GM19238 (cell line): Measurements from ENCODE around the gene OOSP4B.
"Not testable (repeated sequence)": the region's sequence is repeated elsewhere in the genome, so short reads cannot be mapped to it uniquely, and the experiment has no call there.

Experiments
- DNase-seq: peaks from one replicate; pipeline ENCODE4 v3.0.0; 2011; ENCODE audit warnings: low spot score; ENCODE audit not compliant: insufficient read length

The OOSP4B gene

DNA sequence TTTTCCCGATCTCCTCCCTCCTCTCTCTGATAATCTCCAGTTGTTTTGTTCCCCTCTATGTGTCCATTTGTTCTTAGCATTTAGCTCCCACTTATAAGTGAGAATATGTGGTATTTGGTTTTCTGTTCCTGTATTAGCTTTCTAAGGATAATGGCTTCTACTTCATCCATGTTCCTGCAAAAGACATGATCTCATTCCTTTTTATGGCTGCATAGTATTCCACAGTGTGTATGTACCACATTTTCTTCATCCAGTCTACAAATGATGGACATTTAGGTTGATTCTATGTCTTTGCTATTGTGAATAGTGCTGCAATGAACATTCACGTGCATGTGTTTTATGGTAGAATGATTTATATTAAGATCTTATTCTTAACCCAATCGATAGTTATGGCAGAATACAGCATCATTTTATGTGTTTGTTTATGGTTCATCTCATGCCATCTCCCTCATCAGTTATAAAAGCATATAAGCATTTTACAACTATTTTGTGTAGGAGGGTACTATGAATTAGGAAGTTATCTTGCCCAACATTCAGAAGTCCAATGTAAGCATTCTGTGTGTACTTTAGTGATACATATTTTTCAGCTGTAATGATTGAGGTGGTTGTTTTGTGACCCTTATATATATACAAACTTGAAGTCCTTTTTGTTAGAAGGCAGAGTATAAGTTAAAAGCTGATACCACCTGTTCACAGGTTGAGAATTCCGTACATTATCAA lies 42.7 kb downstream of the OOSP4B start:
- DNase-seq: no peak

DNA sequence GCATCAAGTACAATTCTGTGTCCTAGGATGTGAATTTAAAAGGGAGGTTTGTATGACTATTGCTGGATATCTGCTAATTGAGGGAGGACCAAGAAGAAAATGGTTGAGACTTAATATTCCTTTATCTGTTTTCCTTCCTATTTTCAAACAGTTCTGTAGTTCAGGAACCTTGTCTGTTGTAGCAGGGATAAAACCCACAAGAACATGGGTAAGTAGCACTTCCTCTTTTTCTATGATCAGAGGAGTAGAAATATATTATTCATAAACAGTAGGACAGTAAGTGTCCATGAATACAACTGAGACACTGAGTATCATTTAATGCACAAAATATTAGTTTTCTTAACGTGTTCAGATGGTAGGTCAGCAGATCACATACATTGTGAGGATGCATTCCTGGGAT lies 47.1 kb downstream of the OOSP4B start:
- DNase-seq: no peak

DNA sequence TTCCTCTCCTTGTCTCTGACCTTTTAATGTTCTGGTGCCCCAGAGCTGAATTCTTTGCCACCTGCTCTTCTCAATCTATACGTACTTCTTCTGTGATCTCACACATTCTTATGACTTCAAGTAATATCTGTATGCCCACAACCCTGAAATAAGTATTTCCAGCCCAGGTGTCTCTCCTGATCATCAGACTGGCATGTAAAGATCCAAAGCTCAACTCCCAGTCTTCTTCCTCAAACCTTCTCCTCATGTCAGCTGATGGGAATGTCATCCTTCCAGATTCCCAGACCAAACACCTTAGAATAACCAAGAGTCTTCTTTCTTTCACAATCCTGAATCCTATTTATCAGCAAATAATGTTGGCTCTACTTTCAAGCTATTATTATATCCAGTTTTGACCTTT lies 48.8 kb downstream of the OOSP4B start:
- DNase-seq: no peak

DNA sequence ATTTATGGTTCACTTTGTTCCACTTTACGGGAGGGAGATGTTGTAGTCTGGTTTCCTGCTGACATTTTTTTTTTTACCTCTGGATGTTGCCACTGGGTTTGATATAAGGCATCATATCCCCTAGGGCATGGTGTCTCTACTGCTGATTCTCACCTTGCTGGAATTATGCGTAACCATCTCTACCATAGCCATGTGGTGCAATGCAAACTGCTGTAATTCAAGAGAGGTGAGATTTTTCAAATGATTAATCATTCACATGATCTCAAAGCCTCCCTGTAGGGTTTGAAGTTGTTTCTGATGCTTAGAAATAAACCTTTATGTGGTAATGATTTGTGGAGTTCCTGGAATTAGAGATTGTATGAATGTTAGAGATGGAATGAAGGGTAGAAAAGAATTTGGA lies 52.5 kb downstream of the OOSP4B start:
- no peak for DNase-seq

DNA sequence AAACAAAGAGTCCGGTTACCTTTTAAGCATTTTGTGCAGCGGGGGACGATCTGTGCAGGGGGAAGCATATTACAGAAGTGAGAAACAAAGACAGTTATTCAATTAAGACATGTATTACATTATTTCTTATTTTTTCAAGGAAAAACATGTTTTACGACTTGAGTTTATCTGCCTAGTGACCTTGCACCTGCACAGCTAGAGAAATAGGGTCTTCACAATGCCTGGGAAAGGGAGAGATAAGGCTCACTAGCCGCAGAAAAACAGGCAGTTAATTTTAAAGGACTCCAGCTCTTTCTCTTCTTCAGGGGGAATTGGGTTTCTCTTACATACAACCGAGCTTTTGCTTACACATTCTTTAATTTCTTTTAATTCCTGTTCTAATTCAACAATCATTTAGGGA lies 54.7 kb downstream of the OOSP4B start:
- not testable (repeated sequence) for DNase-seq

DNA sequence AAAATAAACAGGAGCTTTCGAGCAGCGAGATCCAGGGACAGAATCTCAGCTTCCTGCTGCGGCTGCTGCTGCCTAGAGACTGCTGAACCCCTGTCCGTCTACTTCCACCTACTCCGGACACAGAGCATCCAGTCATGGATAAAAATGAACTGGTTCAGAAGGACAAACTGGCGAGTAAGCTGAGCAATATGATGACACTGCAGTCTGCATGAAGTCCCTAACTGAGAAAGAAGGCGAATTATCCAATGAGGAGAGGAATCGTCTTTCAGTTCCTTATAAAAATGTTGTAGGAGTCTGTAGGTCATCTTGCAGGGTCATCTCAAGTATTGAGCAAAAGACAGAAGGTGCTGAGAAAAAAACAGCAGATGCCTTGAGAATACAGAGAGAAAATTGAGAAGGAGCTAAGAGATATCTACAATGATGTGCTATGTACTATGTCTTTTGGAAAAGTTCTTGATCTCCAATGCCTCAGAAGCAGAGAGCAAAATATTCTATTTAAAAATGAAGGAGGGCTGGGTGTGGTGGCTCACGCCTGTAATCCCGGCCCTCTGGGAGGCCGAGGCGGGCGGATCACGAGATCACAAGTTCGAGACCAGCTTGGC lies 60.3 kb downstream of the OOSP4B start:
- DNase-seq: no peak

DNA sequence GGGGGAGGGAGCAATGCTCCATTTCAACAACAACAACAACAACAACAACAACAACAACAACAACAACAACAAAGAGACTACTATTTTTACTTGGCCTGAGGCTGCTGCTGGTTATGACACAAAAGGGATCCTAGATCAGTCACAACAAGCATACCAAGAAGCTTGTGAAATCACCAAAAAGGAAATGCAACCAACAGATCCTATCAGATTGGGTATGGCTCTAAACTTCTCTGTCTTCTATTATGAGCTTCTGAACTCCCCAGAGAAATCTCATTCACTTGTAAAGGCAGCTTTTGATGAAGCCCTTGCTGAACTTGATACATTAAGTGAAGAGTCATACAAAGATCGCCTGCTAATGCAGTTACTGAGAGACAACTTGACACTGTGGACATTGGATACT lies 61.0 kb downstream of the OOSP4B start:
- DNase-seq: no peak

DNA sequence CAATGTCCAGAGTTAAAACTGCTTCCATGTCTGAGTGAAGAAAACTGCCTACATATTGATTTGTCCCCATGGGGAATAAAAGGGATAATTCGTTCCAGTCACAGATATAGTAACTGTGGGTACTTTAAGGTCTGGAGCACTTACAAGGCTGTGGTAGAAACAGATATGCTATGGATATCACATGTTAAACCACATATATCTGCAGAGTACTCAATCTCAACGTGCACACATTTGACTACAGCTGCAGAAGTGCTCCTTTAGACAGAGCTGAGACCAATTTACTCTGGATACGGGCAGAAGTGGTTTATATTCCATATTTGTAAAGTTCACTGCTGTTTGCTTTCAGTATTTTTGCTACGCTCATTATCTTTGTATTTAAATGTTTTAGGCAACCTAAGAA lies 61.8 kb downstream of the OOSP4B start:
- no peak for DNase-seq

DNA sequence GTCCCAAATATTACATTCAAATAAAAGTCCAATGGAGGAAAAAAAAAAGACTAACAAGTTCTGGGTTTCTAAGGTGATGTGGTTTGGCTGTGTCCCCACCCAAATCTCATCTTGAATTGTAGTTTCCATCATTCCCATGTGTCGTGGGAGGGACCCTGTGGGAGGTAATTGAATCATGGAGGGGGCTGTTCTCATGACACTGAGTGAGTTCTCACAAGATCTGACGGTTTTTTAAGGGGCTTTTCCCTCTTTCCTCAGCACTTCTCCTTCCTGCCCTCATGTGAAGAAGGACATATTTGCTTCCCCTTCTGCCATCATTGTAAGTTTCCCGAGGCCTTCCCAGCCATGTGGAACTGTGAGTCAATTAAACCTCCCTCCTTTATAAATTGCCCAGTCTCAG lies 63.6 kb downstream of the OOSP4B start:
- DNase-seq: no peak
